OCI-LY7 (cell line): ENCODE data around the gene RFT1. TPM values are rescaled to one million over a fixed set of nuclear protein-coding genes. Genes with fewer than 3 reads are reported as not detected.

ENCODE experiments used
- BruUV-seq: library from RNA; stranded (reverse); fragments of 400-500 nt; replicated peaks from 2 replicates; lab custom pipeline; 2021; lab: Mats Ljungman, UMichigan
- CTCF ChIA-PET: fragments of 300-600 bp; sonication (Branson Sonifier 250); formaldehyde crosslinking; loops from one replicate; lab custom pipeline; 2022; ENCODE audit warnings: antibody characterized with exemption; ENCODE audit not compliant: unreplicated experiment; lab: Charles Lee
- POLR2A ChIA-PET: fragments of 300-600 bp; sonication (Branson Sonifier 250); formaldehyde crosslinking; loops from one replicate; lab custom pipeline; 2022; ENCODE audit warnings: antibody characterized with exemption; lab: Charles Lee
- DNase-seq: peaks from one replicate; pipeline ENCODE4 v3.0.0-alpha.2; 2015; ENCODE audit warnings: low spot score
- H2AFZ ChIP-seq: fragments of 200-600 bp; sonication (generic), shearing (Covaris generic); 2 replicates; pipeline ENCODE4 v1.6.1; 2014; ENCODE audit warnings: mild to moderate bottlenecking, antibody characterized with exemption, low read length, moderate library complexity
- H3K27ac ChIP-seq: fragments of 200-600 bp; sonication (generic); 2 replicates; pipeline ENCODE4 v1.5.1; 2014; ENCODE audit warnings: mixed run types, low read depth, mild to moderate bottlenecking, moderate library complexity, low read length, inconsistent platforms; ENCODE audit not compliant: poor library complexity, severe bottlenecking
- H3K36me3 ChIP-seq: fragments of 200-600 bp; sonication (generic); 2 replicates; pipeline ENCODE4 v1.6.1; 2014; ENCODE audit warnings: mild to moderate bottlenecking, antibody characterized with exemption, low read length, moderate library complexity, mixed read lengths; ENCODE audit not compliant: insufficient read depth
- H3K4me1 ChIP-seq: fragments of 200-600 bp; sonication (generic); 2 replicates; pipeline ENCODE4 v1.5.1; 2014; ENCODE audit warnings: mild to moderate bottlenecking, low read length; ENCODE audit not compliant: insufficient read depth, poor library complexity, severe bottlenecking
- H3K4me2 ChIP-seq: fragments of 200-600 bp; sonication (generic); 2 replicates; pipeline ENCODE4 v1.6.1; 2014; ENCODE audit warnings: mild to moderate bottlenecking, low read length
- H3K4me3 ChIP-seq: fragments of 200-600 bp; sonication (generic); 2 replicates; pipeline ENCODE4 v1.5.1; 2014; ENCODE audit warnings: mild to moderate bottlenecking, low read depth, low read length; ENCODE audit not compliant: poor library complexity, severe bottlenecking
- H3K79me2 ChIP-seq: fragments of 200-600 bp; sonication (generic); 2 replicates; pipeline ENCODE4 v1.6.1; 2016; ENCODE audit warnings: low read depth, mild to moderate bottlenecking, low read length, moderate library complexity, mixed read lengths; ENCODE audit not compliant: insufficient read depth
- H3K9me2 ChIP-seq: fragments of 200-600 bp; sonication (generic); 2 replicates; pipeline ENCODE4 v1.6.1; 2016; ENCODE audit warnings: mild to moderate bottlenecking, low read length, mixed read lengths; ENCODE audit not compliant: insufficient read depth
- H3K9me3 ChIP-seq: fragments of 200-600 bp; sonication (generic); 2 replicates; pipeline ENCODE4 v1.6.1; 2014; ENCODE audit warnings: mild to moderate bottlenecking, mixed run types, low read length, mixed read lengths
- H4K20me1 ChIP-seq: fragments of 200-600 bp; sonication (generic); 2 replicates; pipeline ENCODE4 v1.6.1; 2014; ENCODE audit warnings: mild to moderate bottlenecking, antibody characterized with exemption, low read length, moderate library complexity, mixed read lengths; ENCODE audit not compliant: insufficient read depth
- CTCF ChIP-seq: fragments of 200-600 bp; sonication (generic); conservative IDR thresholded peaks from 2 replicates; pipeline ENCODE4 v1.5.1; 2014; ENCODE audit warnings: mild to moderate bottlenecking, antibody characterized with exemption, low read length, moderate library complexity, mixed read lengths
- EZH2phosphoT487 ChIP-seq: fragments of 200-600 bp; sonication (generic); IDR thresholded peaks from 2 replicates; pipeline ENCODE4 v1.6.1; 2018; ENCODE audit warnings: low read depth, borderline replicate concordance, mild to moderate bottlenecking, mixed run types, antibody characterized with exemption, low read length, moderate library complexity, mixed read lengths
- intact Hi-C: fragments of 100-400 bp; cut with micrococcal nuclease; formaldehyde crosslinking; loops from one replicate; pipeline ENCODE4 v1.10.0; 2022; ENCODE audit not compliant: unreplicated experiment
- total RNA-seq, 2 experiments: library from RNA; depleted of rRNA in 1 of 2; stranded (reverse); fragments of >200 nt in 1 of 2; shearing (Covaris generic) in 1 of 2; gene quantifications; 2 replicates each; pipeline ENCODE4 v1.2.3, GENCODE V29; 2014 to 2022

Gene RFT1
- total RNA-seq, 2 experiments from 2014 or later = 9.9 to 34.7 TPM

- CTCF ChIA-PET = no interaction called here
- H2AFZ ChIP-seq = peak overlapping the region; percentile 60; the same call in 1 of the 2 replicates
- no peaks in the 10 kb centered on the region for H3K79me2 ChIP-seq
- no peak overlapping the region for H3K27ac ChIP-seq
- no peaks in the 10 kb centered on the region for H3K9me3 ChIP-seq
- POLR2A ChIA-PET = interaction anchor here (1.0 kb wide), 1 partner anchor 9 kb away, joined by 3 read pairs; no protein-coding TSS in a partner anchor
- peaks cover 38% of the 10 kb centered on the region for H3K4me1 ChIP-seq
- no peak overlapping the region for H3K4me2 ChIP-seq
- DNase-seq = no peak
- TF ChIP-seq EZH2phosphoT487 (no peak), CTCF (no peak)
- H4K20me1 ChIP-seq = no peaks in the 10 kb centered on the region
- no peak overlapping the region for H3K4me3 ChIP-seq
- no peaks in the 10 kb centered on the region for H3K9me2 ChIP-seq
- BruUV-seq = no TSS peak
- intact Hi-C loops = no loop called here
- no peaks in the 10 kb centered on the region for H3K36me3 ChIP-seq
Observed at GRCh38 chr3:53139906-53140846, 9.9 kb upstream of the RFT1 start.

GRCh38 chr3:53137835-53138446 is 7.7 kb upstream of the RFT1 start:
- POLR2A ChIA-PET = interaction anchor here (0.6 to 2.6 kb wide), 11 partner anchors 10 to 173 kb away, joined by 3 to 9 read pairs (median 3); no protein-coding TSS in a partner anchor
- Histone ChIP-seq H3K4me1 (peaks cover 46% of the 10 kb centered on the region), H3K27ac (peak overlapping the region; percentile 45), H3K9me3 (no peaks in the 10 kb centered on the region), H3K4me3 (no peak overlapping the region), H3K4me2 (peak overlapping the region; percentile 40), H3K79me2 (no peaks in the 10 kb centered on the region), H3K9me2 (no peaks in the 10 kb centered on the region), H4K20me1 (no peaks in the 10 kb centered on the region), H3K36me3 (no peaks in the 10 kb centered on the region), H2AFZ (peak overlapping the region; percentile 54; the same call in 1 of the 2 replicates)
- no TSS peak for BruUV-seq
- TF ChIP-seq EZH2phosphoT487 = no peak
- TF ChIP-seq CTCF = no peak
- intact Hi-C loops = no loop called here
- peak; percentile 31 for DNase-seq
- CTCF ChIA-PET = interaction anchor here (0.6 to 1.3 kb wide), 3 partner anchors 21 to 59 kb away, joined by 3 to 4 read pairs (median 3); no protein-coding TSS in a partner anchor
